Measurements from ENCODE around the gene AGTPBP1.
"Not testable (repeated sequence)": the region's sequence is repeated elsewhere in the genome, so short reads cannot be mapped to it uniquely, and the experiment has no call there.

AGTPBP1 gene, protein sequence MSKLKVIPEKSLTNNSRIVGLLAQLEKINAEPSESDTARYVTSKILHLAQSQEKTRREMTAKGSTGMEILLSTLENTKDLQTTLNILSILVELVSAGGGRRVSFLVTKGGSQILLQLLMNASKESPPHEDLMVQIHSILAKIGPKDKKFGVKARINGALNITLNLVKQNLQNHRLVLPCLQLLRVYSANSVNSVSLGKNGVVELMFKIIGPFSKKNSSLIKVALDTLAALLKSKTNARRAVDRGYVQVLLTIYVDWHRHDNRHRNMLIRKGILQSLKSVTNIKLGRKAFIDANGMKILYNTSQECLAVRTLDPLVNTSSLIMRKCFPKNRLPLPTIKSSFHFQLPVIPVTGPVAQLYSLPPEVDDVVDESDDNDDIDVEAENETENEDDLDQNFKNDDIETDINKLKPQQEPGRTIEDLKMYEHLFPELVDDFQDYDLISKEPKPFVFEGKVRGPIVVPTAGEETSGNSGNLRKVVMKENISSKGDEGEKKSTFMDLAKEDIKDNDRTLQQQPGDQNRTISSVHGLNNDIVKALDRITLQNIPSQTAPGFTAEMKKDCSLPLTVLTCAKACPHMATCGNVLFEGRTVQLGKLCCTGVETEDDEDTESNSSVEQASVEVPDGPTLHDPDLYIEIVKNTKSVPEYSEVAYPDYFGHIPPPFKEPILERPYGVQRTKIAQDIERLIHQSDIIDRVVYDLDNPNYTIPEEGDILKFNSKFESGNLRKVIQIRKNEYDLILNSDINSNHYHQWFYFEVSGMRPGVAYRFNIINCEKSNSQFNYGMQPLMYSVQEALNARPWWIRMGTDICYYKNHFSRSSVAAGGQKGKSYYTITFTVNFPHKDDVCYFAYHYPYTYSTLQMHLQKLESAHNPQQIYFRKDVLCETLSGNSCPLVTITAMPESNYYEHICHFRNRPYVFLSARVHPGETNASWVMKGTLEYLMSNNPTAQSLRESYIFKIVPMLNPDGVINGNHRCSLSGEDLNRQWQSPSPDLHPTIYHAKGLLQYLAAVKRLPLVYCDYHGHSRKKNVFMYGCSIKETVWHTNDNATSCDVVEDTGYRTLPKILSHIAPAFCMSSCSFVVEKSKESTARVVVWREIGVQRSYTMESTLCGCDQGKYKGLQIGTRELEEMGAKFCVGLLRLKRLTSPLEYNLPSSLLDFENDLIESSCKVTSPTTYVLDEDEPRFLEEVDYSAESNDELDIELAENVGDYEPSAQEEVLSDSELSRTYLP

DNA sequence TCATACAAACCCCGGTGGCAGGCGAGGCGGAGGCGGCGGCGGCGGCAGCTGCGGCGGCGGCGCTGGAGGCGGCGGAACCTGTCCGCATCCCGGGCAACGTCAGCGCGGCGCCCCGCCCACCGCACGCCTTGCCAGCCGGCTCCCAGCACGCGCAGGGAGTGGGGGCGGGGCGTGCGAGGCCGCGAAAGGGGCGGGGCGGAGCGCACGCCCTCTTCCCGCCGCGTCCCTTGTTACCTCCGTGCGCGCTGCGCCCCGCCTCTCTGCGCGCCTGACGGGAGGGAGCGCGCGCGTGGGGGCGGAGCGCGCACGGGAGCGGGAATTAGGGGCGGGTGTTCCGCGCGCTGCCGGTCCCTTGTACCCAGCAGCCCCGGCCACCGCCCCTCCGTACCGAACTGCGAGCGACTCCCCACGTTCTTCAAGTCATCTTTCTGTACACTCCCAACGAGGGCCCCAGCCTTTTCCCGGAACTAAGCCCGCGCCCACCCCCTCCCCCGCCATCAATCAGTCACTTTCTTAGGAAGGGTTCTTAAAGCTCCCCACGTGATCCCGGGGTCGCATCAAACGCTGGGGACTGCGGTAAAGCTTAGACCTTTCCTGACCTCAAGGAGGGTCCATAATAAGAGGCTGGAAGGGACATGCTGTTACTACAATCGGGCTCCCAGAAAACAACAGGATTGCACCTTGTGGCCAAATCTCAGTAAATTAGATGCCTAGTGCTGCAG is at the start of gene AGTPBP1:
AGTPBP1 (minus strand) TSS at position 80 of the 722 bp plus-strand sequence. CDS start 29,421 bp downstream, outside the sequence.
- TF ChIP-seq, protein P1, sequence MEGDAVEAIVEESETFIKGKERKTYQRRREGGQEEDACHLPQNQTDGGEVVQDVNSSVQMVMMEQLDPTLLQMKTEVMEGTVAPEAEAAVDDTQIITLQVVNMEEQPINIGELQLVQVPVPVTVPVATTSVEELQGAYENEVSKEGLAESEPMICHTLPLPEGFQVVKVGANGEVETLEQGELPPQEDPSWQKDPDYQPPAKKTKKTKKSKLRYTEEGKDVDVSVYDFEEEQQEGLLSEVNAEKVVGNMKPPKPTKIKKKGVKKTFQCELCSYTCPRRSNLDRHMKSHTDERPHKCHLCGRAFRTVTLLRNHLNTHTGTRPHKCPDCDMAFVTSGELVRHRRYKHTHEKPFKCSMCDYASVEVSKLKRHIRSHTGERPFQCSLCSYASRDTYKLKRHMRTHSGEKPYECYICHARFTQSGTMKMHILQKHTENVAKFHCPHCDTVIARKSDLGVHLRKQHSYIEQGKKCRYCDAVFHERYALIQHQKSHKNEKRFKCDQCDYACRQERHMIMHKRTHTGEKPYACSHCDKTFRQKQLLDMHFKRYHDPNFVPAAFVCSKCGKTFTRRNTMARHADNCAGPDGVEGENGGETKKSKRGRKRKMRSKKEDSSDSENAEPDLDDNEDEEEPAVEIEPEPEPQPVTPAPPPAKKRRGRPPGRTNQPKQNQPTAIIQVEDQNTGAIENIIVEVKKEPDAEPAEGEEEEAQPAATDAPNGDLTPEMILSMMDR (IDR thresholded peaks at IDR 0.05; ENCODE audit: borderline replicate concordance, insufficient read depth, low read depth, low read length): no peak

DNA sequence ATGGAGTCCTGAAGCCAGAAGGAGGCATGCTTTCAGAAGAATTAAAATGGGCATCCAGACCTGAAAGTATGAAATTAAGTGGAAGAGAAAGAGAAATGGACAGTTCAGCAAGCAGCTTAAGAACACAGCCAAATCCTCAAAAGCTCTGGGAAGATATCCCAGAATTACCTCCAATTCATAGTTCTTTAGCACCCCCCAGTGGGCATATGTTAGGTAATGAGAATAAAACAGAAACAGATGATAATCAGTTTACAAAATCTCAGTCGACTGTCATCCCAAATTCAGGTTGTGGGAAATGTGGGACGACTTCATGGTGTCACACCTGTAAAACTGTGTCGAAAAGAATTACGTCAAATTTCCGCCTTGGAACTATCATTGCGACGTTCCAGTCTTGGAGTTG is 44.4 kb upstream of the AGTPBP1 start:
- H3K4me3 ChIP-seq (ENCODE audit: low read depth, low read length): not testable (repeated sequence)

More for the DNA sequence above, at the start of gene AGTPBP1:
- H3K4me3 ChIP-seq (ENCODE audit: low read depth, low read length): peak within 1 kb of the TSS; percentile 90

DNA sequence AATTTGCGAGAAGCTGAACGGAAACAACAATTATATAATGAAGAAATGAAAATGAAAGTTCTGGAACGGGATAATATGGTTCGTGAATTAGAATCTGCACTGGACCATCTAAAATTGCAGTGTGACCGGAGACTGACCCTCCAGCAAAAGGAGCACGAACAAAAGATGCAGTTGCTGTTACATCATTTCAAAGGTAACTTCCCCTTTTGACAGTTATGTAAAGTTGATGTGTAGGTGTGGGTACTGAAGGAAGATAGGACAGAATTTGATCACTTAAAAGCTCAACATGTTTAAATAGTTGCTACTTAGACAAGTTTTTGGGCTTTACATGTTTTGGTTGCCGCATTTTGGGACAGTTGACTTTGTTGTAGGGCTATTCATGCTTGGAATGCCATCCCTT is 32.1 kb upstream of the AGTPBP1 start:
- H3K4me3 ChIP-seq (ENCODE audit: low read depth, low read length): not testable (repeated sequence)

DNA sequence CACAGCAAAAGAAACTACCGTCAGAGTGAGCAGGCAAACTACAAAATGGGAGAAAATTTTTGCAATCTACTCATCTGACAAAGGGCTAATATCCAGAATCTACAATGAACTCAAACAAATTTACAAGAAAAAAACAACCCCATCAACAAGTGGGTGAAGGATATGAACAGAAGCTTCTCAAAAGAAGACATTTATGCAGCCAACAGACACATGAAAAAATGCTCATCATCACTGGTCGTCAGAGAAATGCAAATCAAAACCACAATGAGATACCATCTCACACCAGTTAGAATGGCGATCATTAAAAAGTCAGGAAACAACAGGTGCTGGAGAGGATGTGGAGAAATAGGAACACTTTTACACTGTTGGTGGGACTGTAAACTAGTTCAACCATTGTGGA is 20.0 kb upstream of the AGTPBP1 start:
- not testable (repeated sequence) for H3K4me3 ChIP-seq (ENCODE audit: low read depth, low read length)

DNA sequence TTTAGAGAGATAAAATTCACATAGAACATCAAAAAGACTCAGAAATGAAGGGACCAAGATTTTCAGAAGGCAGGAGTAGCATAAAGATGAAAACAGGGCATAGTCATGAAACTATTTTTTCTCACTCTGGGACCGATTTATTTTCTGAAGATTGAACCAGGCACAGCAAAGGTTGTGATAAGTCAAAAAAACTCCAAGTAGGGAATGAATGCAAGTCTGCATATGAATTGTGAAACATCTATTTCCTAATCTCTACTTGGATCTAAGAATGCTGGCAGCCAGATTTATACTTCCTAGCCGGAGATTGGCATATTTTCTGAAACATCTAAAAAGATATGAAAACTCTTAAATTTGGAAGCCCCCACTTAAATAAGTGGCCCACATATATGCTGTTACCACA is 16.0 kb upstream of the AGTPBP1 start:
- not testable (repeated sequence) for H3K4me3 ChIP-seq (ENCODE audit: low read depth, low read length)

DNA sequence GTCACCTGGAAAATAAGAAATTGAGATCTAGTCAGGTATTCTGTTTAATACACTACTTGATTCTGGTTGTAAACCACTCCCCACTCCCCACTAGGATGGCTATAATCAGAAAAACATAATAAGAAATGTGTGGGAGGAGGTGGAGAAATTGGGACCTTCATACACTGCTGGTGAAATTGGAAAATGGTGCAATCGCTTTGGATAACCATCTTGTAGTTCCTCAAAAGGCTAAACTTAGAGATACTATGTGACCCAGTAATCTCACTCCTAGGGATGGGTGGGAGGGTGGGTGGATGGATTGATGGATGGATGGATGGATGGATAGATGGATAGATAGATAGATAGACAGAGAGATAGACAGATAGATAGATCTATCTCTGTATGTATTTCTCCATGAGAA is 14.5 kb upstream of the AGTPBP1 start:
- not testable (repeated sequence) for H3K4me3 ChIP-seq (ENCODE audit: low read depth, low read length)

DNA sequence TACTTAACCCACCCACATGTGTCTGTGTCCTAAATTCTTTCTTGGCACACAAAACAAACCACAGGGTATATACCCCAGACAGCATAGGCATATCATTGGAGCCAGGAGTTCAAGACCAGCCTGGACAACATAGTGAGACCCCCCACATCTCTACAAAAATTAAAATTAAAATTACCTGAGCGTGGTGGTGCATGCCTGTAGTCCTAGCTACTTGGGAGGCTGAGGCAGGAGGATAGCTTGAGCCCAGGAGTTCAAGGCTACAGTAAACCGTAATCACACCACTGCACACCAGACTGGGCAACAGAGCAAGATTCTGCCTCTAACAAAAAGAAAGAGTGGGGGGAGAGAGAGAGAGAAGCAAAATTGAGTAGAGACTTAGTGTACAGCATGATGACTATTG is 4.6 kb upstream of the AGTPBP1 start:
- TF ChIP-seq, protein P1 (IDR thresholded peaks at IDR 0.05; ENCODE audit: borderline replicate concordance, insufficient read depth, low read depth, low read length): no peak
- no peak overlapping the region for H3K4me3 ChIP-seq (ENCODE audit: low read depth, low read length)

DNA sequence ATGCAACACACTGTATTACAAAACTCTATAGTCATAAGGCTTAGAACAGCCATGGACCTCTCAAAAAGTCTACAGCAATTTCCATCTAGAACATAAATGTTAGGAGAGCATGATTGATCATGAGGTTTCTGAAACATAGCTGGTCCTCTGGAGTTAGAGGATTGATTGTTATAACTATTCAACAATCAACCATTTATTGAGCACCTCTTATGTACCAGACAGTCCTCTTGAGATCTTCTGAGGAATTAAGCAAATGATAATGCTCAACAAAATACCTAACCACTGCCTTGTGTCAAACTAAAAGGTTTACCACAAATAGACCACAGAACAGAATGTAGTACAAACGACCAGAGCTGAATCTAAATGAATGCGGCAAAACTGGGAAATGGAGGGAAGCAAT is 3.4 kb upstream of the AGTPBP1 start:
- TF ChIP-seq, protein P1 (IDR thresholded peaks at IDR 0.05; ENCODE audit: borderline replicate concordance, insufficient read depth, low read depth, low read length): no peak
- H3K4me3 ChIP-seq (ENCODE audit: low read depth, low read length): no peak overlapping the region

DNA sequence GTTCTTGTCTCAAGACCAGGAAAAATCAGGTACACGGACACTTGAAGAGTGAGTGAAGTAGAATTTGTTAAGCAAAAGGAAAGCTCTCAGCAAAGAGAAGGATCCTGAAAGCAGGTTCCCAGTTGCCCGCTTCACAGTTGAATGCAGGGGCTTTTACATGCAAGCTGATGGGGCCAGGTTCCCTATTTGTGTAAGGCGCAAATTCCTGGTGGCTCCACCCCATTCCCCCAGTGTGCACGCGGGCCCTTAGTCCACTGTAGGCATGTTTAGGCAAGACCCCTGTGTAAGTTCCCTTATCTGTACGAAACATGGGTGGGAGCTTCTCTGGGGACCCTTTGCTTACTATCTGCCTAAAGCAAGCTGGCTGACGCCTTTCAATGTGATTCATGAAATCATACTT is 2.7 kb upstream of the AGTPBP1 start:
- TF ChIP-seq, protein P1 (IDR thresholded peaks at IDR 0.05; ENCODE audit: borderline replicate concordance, insufficient read depth, low read depth, low read length): no peak
- H3K4me3 ChIP-seq (ENCODE audit: low read depth, low read length): no peak overlapping the region
